Fibroblast of lung (primary cell): ENCODE measurements around the gene ARHGEF33. TPM values are rescaled to one million over a fixed set of nuclear protein-coding genes. Genes with fewer than 3 reads are reported as not detected.

Experiments
- DNase-seq, 2 donors: peaks; one replicate each; pipeline versions ENCODE4 v3.0.0 to v3.0.0-alpha.2; 2010; ENCODE audit warnings: low read depth in 2 of 2
- H2AFZ ChIP-seq: 2 replicates; pipeline ENCODE4 v1.5.1; 2012; ENCODE audit warnings: low read length, control low read depth, inconsistent platforms
- H3K27ac ChIP-seq: 2 replicates; pipeline ENCODE4 v1.5.1; 2011; ENCODE audit warnings: low read length, control low read depth; ENCODE audit not compliant: insufficient read depth
- H3K27me3 ChIP-seq: 2 replicates; pipeline ENCODE4 v1.5.1; 2011; ENCODE audit warnings: mild to moderate bottlenecking, low read length; ENCODE audit not compliant: control insufficient read depth, insufficient read depth
- H3K36me3 ChIP-seq: 2 replicates; pipeline ENCODE4 v1.5.1; 2011; ENCODE audit warnings: low read length; ENCODE audit not compliant: control insufficient read depth, insufficient read depth
- H3K4me1 ChIP-seq: 2 replicates; pipeline ENCODE4 v1.5.1; 2011; ENCODE audit warnings: low read length; ENCODE audit not compliant: control insufficient read depth, insufficient read depth; ENCODE audit errors: extremely low read depth
- H3K4me2 ChIP-seq: 2 replicates; pipeline ENCODE4 v1.5.1; 2011; ENCODE audit warnings: low read length, control low read depth; ENCODE audit not compliant: insufficient read depth; ENCODE audit errors: extremely low read depth
- H3K4me3 ChIP-seq, 4 experiments: fragments of 200-600 bp in 1 of 4; sonication (generic) in 1 of 4; replicated peaks in 1 of 4; 2 replicates each; pipeline ENCODE4 v1.5.1; 2011 to 2016; ENCODE audit warnings: low read length in 4 of 4, low read depth in 3 of 4, mild to moderate bottlenecking in 3 of 4, control low read depth in 2 of 4, inconsistent platforms in 1 of 4, mixed read lengths in 1 of 4; ENCODE audit not compliant: insufficient read depth in 1 of 4; ENCODE audit errors: control extremely low read depth in 1 of 4
- H3K79me2 ChIP-seq: 2 replicates; pipeline ENCODE4 v1.5.1; 2012; ENCODE audit warnings: mild to moderate bottlenecking, low read length, inconsistent platforms; ENCODE audit not compliant: control insufficient read depth, insufficient read depth
- H3K9ac ChIP-seq: 2 replicates; pipeline ENCODE4 v1.5.1; 2011; ENCODE audit warnings: mild to moderate bottlenecking, low read length, control low read depth; ENCODE audit not compliant: insufficient read depth
- H3K9me3 ChIP-seq: 2 replicates; pipeline ENCODE4 v1.5.1; 2012; ENCODE audit warnings: low read depth, low read length; ENCODE audit not compliant: control insufficient read depth, insufficient read depth
- H4K20me1 ChIP-seq: 2 replicates; pipeline ENCODE4 v1.5.1; 2011; ENCODE audit warnings: low read length; ENCODE audit not compliant: control insufficient read depth, insufficient read depth; ENCODE audit errors: extremely low read depth
- EZH2 ChIP-seq: IDR thresholded peaks from 2 replicates; pipeline ENCODE4 v1.5.1; 2012; ENCODE audit warnings: low read length, control low read depth, mild to moderate bottlenecking; ENCODE audit errors: missing control alignments
- polyA plus RNA-seq, 2 donors: library from polyadenylated mRNA; depleted of rRNA in 1 of 2; stranded (reverse) in 1 of 2; unstranded in 1 of 2; fragments of >200 nt; gene quantifications; 2 replicates each; pipeline ENCODE4 v1.2.1, GENCODE V29; 2011 to 2012; ENCODE audit warnings: missing spikeins in 1 of 2
- total RNA-seq: library from RNA; depleted of rRNA; stranded (reverse); fragments of >200 nt; gene quantifications from 2 replicates; pipeline ENCODE4 v1.2.1, GENCODE V29; 2014
- TF ChIP-seq, protein P1 (sequence below), 2 donors: IDR thresholded peaks in 1 of 2; conservative IDR thresholded peaks in 1 of 2; 1 replicate in 1 of 2; 2 replicates in 1 of 2; pipeline ENCODE4 v1.5.1; 2011 to 2012; ENCODE audit warnings: low read length in 2 of 2, control low read depth in 1 of 2, inconsistent platforms in 1 of 2, low read depth in 1 of 2, mild to moderate bottlenecking in 1 of 2

ARHGEF33 gene
- total and polyA plus RNA-seq, 2 donors (not counting 1 experiment from before 2014, with no cell fraction given): 0.10 to 0.50 TPM

DNA sequence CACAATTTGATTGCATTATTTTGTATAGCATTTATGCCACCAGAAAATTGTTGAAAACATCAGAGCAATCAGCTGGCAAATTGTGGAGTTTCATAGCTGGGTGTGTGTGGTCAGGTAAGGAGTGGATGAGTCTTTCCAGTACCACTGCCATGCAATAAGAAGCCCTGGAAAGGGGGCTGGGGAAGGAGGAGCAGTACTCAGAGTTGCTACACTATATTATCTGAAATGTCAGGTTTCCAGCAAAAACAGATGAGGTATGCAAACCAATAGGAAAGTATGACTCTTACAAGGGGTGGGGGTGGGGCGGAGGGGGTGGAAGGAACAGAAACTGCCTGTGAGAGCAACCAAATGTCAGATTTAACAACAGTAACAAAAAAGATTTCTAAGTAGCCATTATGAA is 119.0 kb downstream of the ARHGEF33 start:
- no peaks in the 10 kb centered on the region for H3K4me1 ChIP-seq
- peak; percentile 17 to 47 for DNase-seq
- H3K4me2 ChIP-seq: no peak overlapping the region
- H2AFZ ChIP-seq: no peak overlapping the region
- H3K36me3 ChIP-seq: peaks cover 2% of the 10 kb centered on the region
- TF ChIP-seq, protein P1, sequence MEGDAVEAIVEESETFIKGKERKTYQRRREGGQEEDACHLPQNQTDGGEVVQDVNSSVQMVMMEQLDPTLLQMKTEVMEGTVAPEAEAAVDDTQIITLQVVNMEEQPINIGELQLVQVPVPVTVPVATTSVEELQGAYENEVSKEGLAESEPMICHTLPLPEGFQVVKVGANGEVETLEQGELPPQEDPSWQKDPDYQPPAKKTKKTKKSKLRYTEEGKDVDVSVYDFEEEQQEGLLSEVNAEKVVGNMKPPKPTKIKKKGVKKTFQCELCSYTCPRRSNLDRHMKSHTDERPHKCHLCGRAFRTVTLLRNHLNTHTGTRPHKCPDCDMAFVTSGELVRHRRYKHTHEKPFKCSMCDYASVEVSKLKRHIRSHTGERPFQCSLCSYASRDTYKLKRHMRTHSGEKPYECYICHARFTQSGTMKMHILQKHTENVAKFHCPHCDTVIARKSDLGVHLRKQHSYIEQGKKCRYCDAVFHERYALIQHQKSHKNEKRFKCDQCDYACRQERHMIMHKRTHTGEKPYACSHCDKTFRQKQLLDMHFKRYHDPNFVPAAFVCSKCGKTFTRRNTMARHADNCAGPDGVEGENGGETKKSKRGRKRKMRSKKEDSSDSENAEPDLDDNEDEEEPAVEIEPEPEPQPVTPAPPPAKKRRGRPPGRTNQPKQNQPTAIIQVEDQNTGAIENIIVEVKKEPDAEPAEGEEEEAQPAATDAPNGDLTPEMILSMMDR (conservative IDR thresholded peaks at IDR 0.05 in 1 of 2, IDR thresholded peaks at IDR 0.05 in 1 of 2; ENCODE audit: low read depth in 1 of 2, low read length in 2 of 2): no peak
- no peak for TF ChIP-seq EZH2
- no peaks in the 10 kb centered on the region for H3K79me2 ChIP-seq
- no peak overlapping the region for H3K27ac ChIP-seq
- no peak overlapping the region for H3K9ac ChIP-seq
- no peaks in the 10 kb centered on the region for H4K20me1 ChIP-seq
- H3K9me3 ChIP-seq: no peaks in the 10 kb centered on the region
- no peak overlapping the region for H3K4me3 ChIP-seq
- no peaks in the 10 kb centered on the region for H3K27me3 ChIP-seq

DNA sequence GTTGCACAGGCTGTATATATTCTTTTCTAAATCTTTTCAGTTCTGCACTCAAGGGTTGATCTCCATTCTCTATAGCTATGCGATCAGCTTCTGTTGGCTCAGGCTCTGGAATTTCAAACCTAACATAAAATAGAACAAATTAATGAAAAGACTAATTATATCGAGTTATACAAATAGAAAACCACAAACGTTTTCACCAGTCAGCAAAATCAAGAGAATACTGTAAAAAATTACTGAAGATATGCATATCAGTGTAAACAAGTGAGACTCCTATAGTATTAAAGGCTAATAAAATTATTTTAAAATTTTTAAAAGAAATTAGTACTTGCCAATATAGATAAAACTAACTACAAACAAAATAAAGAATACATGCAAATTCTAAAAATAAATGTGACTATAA is 124.2 kb downstream of the ARHGEF33 start:
- H3K36me3 ChIP-seq: peaks cover 2% of the 10 kb centered on the region
- H4K20me1 ChIP-seq: no peaks in the 10 kb centered on the region
- H3K27me3 ChIP-seq: no peaks in the 10 kb centered on the region
- DNase-seq: no peak
- no peak overlapping the region for H3K4me3 ChIP-seq
- no peaks in the 10 kb centered on the region for H3K9me3 ChIP-seq
- no peak overlapping the region for H3K27ac ChIP-seq
- no peak overlapping the region for H2AFZ ChIP-seq
- H3K4me1 ChIP-seq: no peaks in the 10 kb centered on the region
- no peak overlapping the region for H3K4me2 ChIP-seq
- TF ChIP-seq EZH2: no peak
- TF ChIP-seq, protein P1 (conservative IDR thresholded peaks at IDR 0.05 in 1 of 2, IDR thresholded peaks at IDR 0.05 in 1 of 2; ENCODE audit: low read depth in 1 of 2, low read length in 2 of 2): no peak
- no peak overlapping the region for H3K9ac ChIP-seq
- no peaks in the 10 kb centered on the region for H3K79me2 ChIP-seq

DNA sequence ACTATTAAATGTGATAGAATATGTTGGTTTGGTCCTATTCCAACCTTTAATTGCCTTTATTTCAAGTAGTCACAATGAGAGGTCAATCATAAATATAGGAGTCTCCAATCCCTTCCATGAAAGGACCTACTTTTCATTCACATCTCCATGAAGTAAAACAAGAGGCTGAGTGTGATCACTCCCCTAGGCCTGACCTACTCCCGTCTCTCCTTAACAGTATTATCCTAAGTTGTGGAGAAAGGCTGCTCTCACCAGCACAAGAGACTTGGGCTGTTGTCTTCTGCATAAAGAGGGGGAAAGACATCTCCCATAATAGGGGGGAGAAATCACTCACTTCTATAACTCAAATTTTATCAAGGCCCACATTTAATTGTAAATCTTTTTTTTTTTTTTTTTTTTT is 125.7 kb downstream of the ARHGEF33 start:
- Histone ChIP-seq H3K27ac (no peak overlapping the region), H3K9me3 (no peaks in the 10 kb centered on the region), H3K4me3 (no peak overlapping the region), H3K9ac (no peak overlapping the region), H3K4me1 (no peaks in the 10 kb centered on the region), H4K20me1 (no peaks in the 10 kb centered on the region), H3K27me3 (no peaks in the 10 kb centered on the region), H3K79me2 (no peaks in the 10 kb centered on the region), H3K4me2 (no peak overlapping the region), H2AFZ (no peak overlapping the region), H3K36me3 (peaks cover 2% of the 10 kb centered on the region)
- TF ChIP-seq, protein P1 (conservative IDR thresholded peaks at IDR 0.05 in 1 of 2, IDR thresholded peaks at IDR 0.05 in 1 of 2; ENCODE audit: low read depth in 1 of 2, low read length in 2 of 2): no peak
- no peak for TF ChIP-seq EZH2
- no peak for DNase-seq
